Spleen (tissue), 7 donors: Measurements from ENCODE around the gene AADACL3.

Source experiments
- POLR2A ChIP-seq, 3 donors: fragments of 450-650 bp; IDR thresholded peaks; one replicate each; pipeline ENCODE4 v1.5.1; 2017; ENCODE audit warnings: antibody characterized with exemption in 3 of 3, mild to moderate bottlenecking in 1 of 3
- POLR2AphosphoS5 ChIP-seq, 3 donors: sonication (generic); formaldehyde crosslinking; IDR thresholded peaks; one replicate each; pipeline ENCODE4 v1.5.1; 2017; ENCODE audit warnings: antibody characterized with exemption in 3 of 3
- TF ChIP-seq, protein P1 (sequence below), 11 experiments: fragments of 200-600 bp in 7 of 11; fragments of 450-650 bp in 4 of 11; sonication (generic) in 4 of 11; IDR thresholded peaks in 8 of 11; conservative IDR thresholded peaks in 3 of 11; 1 replicate in 7 of 11; 2 replicates in 4 of 11; pipeline versions ENCODE4 v1.4.0 to v1.8.0; 2016 to 2021; ENCODE audit warnings: antibody characterized with exemption in 11 of 11, inconsistent platforms in 4 of 11, mild to moderate bottlenecking in 1 of 11
- donor health status: DM: no; HTN: no; CAD: no; lungs with moderate emphysema.
- donor health status: DM: no; HTN: no; CAD: no.
- donor health status: DM: no; HTN: no; CAD: no.

DNA sequence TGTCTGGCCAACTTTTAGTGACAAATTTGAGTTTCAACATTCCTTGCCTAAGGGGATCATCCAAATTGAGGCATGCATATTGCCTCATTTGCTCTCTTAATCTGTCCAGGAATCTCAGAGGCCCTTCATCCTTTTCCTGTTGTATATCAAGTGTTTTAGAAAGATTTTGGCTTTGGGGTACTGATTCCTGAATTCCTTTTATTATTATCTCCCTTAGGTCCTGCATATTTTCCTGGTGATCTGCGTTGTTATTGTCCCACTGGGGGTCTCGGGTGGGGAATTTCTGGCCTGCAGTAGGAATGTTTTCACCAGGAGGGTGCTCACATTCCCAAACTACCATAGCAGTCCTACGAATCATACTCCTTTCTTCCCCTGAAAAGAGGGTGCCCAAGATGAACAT lies 4.4 kb upstream of the AADACL3 start:
- TF ChIP-seq, protein P1, sequence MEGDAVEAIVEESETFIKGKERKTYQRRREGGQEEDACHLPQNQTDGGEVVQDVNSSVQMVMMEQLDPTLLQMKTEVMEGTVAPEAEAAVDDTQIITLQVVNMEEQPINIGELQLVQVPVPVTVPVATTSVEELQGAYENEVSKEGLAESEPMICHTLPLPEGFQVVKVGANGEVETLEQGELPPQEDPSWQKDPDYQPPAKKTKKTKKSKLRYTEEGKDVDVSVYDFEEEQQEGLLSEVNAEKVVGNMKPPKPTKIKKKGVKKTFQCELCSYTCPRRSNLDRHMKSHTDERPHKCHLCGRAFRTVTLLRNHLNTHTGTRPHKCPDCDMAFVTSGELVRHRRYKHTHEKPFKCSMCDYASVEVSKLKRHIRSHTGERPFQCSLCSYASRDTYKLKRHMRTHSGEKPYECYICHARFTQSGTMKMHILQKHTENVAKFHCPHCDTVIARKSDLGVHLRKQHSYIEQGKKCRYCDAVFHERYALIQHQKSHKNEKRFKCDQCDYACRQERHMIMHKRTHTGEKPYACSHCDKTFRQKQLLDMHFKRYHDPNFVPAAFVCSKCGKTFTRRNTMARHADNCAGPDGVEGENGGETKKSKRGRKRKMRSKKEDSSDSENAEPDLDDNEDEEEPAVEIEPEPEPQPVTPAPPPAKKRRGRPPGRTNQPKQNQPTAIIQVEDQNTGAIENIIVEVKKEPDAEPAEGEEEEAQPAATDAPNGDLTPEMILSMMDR (IDR thresholded peaks at IDR 0.05 in 8 of 11, conservative IDR thresholded peaks at IDR 0.05 in 3 of 11): no peak
- TF ChIP-seq POLR2A (IDR thresholded peaks at IDR 0.05): no peak
- no peak for TF ChIP-seq POLR2AphosphoS5 (IDR thresholded peaks at IDR 0.05)
